ENCODE results near the gene C1orf53. TPM values are rescaled to one million over a fixed set of nuclear protein-coding genes. Genes with fewer than 3 reads are reported as not detected.

C1orf53 gene
- total and polyA plus RNA-seq, 2 of the 4 experiments (the other 2 are of a cell fraction) = 4.8 to 7.0 TPM

DNA sequence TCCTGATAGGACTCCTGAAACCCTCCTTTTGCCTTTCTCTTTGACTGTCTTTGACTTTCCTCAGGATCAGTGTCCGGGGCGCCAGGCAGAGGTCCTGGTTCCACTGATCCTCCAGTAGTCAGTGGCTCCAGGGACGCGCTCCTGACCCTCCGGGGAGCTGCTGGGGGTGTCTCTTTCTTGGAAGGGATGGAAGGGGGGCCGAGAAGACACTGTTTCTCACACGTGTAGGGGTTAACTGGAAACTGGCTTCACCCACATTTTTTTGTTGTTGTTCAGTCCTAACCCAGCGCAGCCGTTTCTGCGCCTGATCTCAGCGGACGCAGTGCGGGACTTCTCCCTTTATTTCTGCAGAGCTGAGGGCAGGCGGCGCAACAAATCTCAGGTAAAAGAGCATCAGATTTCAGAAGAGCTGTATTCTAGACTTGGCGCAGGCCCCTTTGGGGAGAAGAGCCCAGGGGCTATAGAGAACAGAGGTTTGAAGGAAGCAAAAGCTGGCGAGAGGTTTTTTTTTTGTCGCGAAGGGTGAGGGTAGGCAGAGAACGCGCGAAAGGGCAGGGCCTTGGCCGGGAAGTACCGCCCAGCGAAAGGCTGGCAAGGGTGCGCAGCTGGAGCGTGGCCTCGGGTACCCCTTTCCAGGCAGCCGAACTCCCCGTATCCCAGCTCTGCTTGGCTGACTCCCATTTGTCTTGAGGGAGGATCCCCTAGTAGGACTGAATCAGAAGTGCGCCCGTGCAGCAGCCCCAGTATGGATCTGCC is 10.5 kb downstream of the C1orf53 start:
- no peaks in the 10 kb centered on the region for H3K36me3 ChIP-seq (ENCODE audit: control insufficient read depth, insufficient read depth, low read length)
- H2BK120ac ChIP-seq (ENCODE audit: low read depth, low read length) = no peak overlapping the region
- 0 out of 2 replicates have a peak, but pooled peaks cover 5% of the 10 kb centered on the region for H4K20me1 ChIP-seq (ENCODE audit: insufficient read depth, low read length)
- no peak overlapping the region for H3K9ac ChIP-seq (ENCODE audit: low read depth, low read length)
- no peak overlapping the region for H3K4me3 ChIP-seq (ENCODE audit: insufficient read depth, low read depth, low read length)
- BruUV-seq (replicated peaks) = no TSS peak
- H3K4me2 ChIP-seq (ENCODE audit: low read depth, low read length) = peak overlapping the region; percentile 82; the same call in 1 of the 2 replicates
- no peak overlapping the region for H3K14ac ChIP-seq (replicated peaks; ENCODE audit: low read depth, low read length)
- 0 out of 2 replicates have a peak, but pooled peaks cover 4% of the 10 kb centered on the region for H3K9me1 ChIP-seq (ENCODE audit: insufficient read depth, low read length)
- H2BK5ac ChIP-seq (ENCODE audit: low read depth, low read length, poor library complexity, severe bottlenecking) = no peak overlapping the region
- H3K4ac ChIP-seq (ENCODE audit: low read depth, low read length) = no peak overlapping the region
- ChIA-PET CTCF (no interaction called here), POLR2A (ENCODE audit: unreplicated experiment) (no interaction called here)
- intact Hi-C loops (cut with micrococcal nuclease) (loop anchor here (1.0 to 10.0 kb wide), 3 partner anchors 24 to 772 kb away; no protein-coding TSS in a partner anchor), dilution Hi-C loops (cut with HindIII; ENCODE audit: low sequenced_read_pairs, unreplicated experiment) (no loop called here), in situ Hi-C loops (cut with MboI; ENCODE audit: low sequenced_read_pairs) (loop anchor here (10.0 to 25.0 kb wide), 2 partner anchors 552 to 774 kb away; no protein-coding TSS in a partner anchor)
- H2AK5ac ChIP-seq (ENCODE audit: low read depth, low read length) = no peak overlapping the region
- no peak overlapping the region for H4K5ac ChIP-seq (ENCODE audit: low read depth, low read length)
- no peak overlapping the region for H2BK15ac ChIP-seq (ENCODE audit: low read depth, low read length)
- no peak overlapping the region for H4K91ac ChIP-seq (ENCODE audit: insufficient read depth, low read depth, low read length)
- H3K27ac ChIP-seq (ENCODE audit: insufficient read depth, low read length) = no peak overlapping the region
- WGBS, 2 experiments (ENCODE audit: extremely low coverage in 2 of 2, insufficient read length in 1 of 2) = 12% methylated on average over 5 of the region's 32 CpGs; no CpG with 5 or more reads in 1 of the 2 experiments
- H2BK20ac ChIP-seq (ENCODE audit: low read depth, low read length) = no peak overlapping the region
- no peak overlapping the region for H3K23ac ChIP-seq (ENCODE audit: low read depth, low read length)
- H4K8ac ChIP-seq (ENCODE audit: low read depth in 2 of 2, low read length in 2 of 2) = no peak overlapping the region
- no peaks in the 10 kb centered on the region for H3K79me1 ChIP-seq (ENCODE audit: low read depth in 1 of 2, low read length in 2 of 2)
- peaks cover 9% of the 10 kb centered on the region; the same call in 1 of the 2 replicates for H3K9me3 ChIP-seq (ENCODE audit: control insufficient read depth, insufficient read depth, low read length)
- no peak overlapping the region for H2AK9ac ChIP-seq (replicated peaks; ENCODE audit: low read depth, low read length, poor library complexity)
- H2AFZ ChIP-seq (replicated peaks; ENCODE audit: low read length, poor library complexity) = no peak overlapping the region
- H3K18ac ChIP-seq (ENCODE audit: low read depth, low read length) = no peak overlapping the region
- peaks cover 100% of the 10 kb centered on the region for H3K27me3 ChIP-seq (ENCODE audit: control insufficient read depth, insufficient read depth, low read length)
- no peak overlapping the region for H3K56ac ChIP-seq (ENCODE audit: extremely low read depth, insufficient read depth, low read length)
- peaks cover 14% of the 10 kb centered on the region; the same call in 1 of the 2 replicates for H3K4me1 ChIP-seq (ENCODE audit: control insufficient read depth, insufficient read depth, low read length)
- DNase-seq (no peak), ATAC-seq (ENCODE audit: low read depth) (no peak)
- TF ChIP-seq, protein P1, sequence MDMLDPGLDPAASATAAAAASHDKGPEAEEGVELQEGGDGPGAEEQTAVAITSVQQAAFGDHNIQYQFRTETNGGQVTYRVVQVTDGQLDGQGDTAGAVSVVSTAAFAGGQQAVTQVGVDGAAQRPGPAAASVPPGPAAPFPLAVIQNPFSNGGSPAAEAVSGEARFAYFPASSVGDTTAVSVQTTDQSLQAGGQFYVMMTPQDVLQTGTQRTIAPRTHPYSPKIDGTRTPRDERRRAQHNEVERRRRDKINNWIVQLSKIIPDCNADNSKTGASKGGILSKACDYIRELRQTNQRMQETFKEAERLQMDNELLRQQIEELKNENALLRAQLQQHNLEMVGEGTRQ (IDR thresholded peaks at IDR 0.05; ENCODE audit: low read depth, low read length) = no peak
- TF ChIP-seq MAFK (IDR thresholded peaks at IDR 0.05; ENCODE audit: low read depth, low read length) = no peak
- no peak for TF ChIP-seq NFE2L2 (IDR thresholded peaks at IDR 0.05; ENCODE audit: low read depth, low read length)
- TF ChIP-seq, protein P2, sequence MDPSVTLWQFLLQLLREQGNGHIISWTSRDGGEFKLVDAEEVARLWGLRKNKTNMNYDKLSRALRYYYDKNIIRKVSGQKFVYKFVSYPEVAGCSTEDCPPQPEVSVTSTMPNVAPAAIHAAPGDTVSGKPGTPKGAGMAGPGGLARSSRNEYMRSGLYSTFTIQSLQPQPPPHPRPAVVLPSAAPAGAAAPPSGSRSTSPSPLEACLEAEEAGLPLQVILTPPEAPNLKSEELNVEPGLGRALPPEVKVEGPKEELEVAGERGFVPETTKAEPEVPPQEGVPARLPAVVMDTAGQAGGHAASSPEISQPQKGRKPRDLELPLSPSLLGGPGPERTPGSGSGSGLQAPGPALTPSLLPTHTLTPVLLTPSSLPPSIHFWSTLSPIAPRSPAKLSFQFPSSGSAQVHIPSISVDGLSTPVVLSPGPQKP (IDR thresholded peaks at IDR 0.05; ENCODE audit: borderline replicate concordance, low read depth, low read length) = no peak
- TF ChIP-seq BHLHE40 (IDR thresholded peaks at IDR 0.05; ENCODE audit: low read depth, low read length) = no peak
- no peak for TF ChIP-seq MXI1 (IDR thresholded peaks at IDR 0.05; ENCODE audit: borderline replicate concordance, low read depth, low read length)
- no peak for TF ChIP-seq RAD21 (IDR thresholded peaks at IDR 0.05; ENCODE audit: low read length)
- no peak for TF ChIP-seq POLR2A (IDR thresholded peaks at IDR 0.05; ENCODE audit: low read depth, low read length)
- TF ChIP-seq FOS (IDR thresholded peaks at IDR 0.05; ENCODE audit: low read depth, low read length) = no peak
- TF ChIP-seq MAZ (IDR thresholded peaks at IDR 0.05; ENCODE audit: borderline replicate concordance, low read depth, low read length) = no peak
- no peak for TF ChIP-seq RFX5 (IDR thresholded peaks at IDR 0.05; ENCODE audit: low read depth, low read length)
- no peak for TF ChIP-seq RCOR1 (IDR thresholded peaks at IDR 0.05; ENCODE audit: insufficient replicate concordance, low read length)
- TF ChIP-seq, protein P3, sequence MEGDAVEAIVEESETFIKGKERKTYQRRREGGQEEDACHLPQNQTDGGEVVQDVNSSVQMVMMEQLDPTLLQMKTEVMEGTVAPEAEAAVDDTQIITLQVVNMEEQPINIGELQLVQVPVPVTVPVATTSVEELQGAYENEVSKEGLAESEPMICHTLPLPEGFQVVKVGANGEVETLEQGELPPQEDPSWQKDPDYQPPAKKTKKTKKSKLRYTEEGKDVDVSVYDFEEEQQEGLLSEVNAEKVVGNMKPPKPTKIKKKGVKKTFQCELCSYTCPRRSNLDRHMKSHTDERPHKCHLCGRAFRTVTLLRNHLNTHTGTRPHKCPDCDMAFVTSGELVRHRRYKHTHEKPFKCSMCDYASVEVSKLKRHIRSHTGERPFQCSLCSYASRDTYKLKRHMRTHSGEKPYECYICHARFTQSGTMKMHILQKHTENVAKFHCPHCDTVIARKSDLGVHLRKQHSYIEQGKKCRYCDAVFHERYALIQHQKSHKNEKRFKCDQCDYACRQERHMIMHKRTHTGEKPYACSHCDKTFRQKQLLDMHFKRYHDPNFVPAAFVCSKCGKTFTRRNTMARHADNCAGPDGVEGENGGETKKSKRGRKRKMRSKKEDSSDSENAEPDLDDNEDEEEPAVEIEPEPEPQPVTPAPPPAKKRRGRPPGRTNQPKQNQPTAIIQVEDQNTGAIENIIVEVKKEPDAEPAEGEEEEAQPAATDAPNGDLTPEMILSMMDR (conservative IDR thresholded peaks at IDR 0.05; ENCODE audit: low read depth, low read length) = no peak
- TF ChIP-seq CHD1 (IDR thresholded peaks at IDR 0.05; ENCODE audit: low read depth, low read length) = no peak
- TF ChIP-seq SMC3 (IDR thresholded peaks at IDR 0.05; ENCODE audit: low read depth, low read length) = no peak
